Fibroblast of lung (primary cell): ENCODE results near the gene PID1.

Experiments used
- CTCF ChIP-seq, 2 donors: IDR thresholded peaks in 1 of 2; conservative IDR thresholded peaks in 1 of 2; 1 replicate in 1 of 2; 2 replicates in 1 of 2; pipeline ENCODE4 v1.5.1; 2011 to 2012; ENCODE audit warnings: low read length in 2 of 2, control low read depth in 1 of 2, inconsistent platforms in 1 of 2, low read depth in 1 of 2, mild to moderate bottlenecking in 1 of 2
- EZH2 ChIP-seq: IDR thresholded peaks from 2 replicates; pipeline ENCODE4 v1.5.1; 2012; ENCODE audit warnings: low read length, control low read depth, mild to moderate bottlenecking; ENCODE audit errors: missing control alignments

- TF ChIP-seq CTCF (conservative IDR thresholded peaks at IDR 0.05 in 1 of 2, IDR thresholded peaks at IDR 0.05 in 1 of 2; ENCODE audit: low read depth in 1 of 2, low read length in 2 of 2) (no peak), EZH2 (no peak)
Observed at GRCh38 chr2:229173825-229174359, 97.2 kb downstream of the PID1 start.
